ENCODE measurements around the gene RCC1.
A peak's percentile ranks its signal among the peaks of the same experiment; 100 is the strongest.
"Not testable (repeated sequence)": the region's sequence is repeated elsewhere in the genome, so short reads cannot be mapped to it uniquely, and the experiment has no call there.

Gene RCC1

DNA sequence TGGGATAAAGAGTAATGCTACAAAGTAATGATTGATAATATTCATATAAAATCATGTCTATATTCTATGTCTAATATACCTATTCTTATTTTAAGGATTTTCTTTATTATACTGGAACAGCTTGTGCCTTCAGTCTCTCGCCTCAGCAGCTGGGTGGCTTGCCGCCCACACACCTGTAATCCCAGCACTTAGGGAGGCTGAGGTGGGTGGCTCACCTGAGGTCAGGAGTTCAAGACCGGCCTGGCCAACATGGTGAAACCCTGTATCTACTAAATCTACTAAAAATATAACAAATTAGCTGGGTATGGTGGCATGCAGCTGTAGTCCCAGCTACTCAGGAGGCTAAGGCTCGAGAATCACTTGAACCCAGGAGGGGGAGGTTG lies 39.4 kb downstream of the RCC1 start:
- no peak for DNase-seq (ENCODE audit: low spot score)

DNA sequence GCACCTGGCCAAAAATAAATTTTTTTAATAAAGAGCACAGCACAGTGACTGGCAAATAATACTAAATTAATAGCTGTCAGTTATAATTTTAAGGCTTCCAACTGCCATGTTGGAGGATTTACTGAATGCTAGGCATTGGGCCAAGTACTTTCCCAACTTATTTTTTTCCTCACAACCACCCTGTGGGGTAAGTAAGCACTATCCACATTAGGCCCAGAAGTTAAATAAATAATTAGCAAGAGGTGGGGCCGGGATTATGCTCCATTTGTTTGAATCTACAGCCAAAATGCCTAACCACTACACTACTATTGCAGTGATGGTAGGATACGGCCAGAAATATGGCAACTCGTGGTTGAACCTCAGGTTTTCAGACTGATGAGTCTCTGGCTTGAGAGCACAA lies 42.5 kb downstream of the RCC1 start:
- DNase-seq (ENCODE audit: low spot score), result no peak

DNA sequence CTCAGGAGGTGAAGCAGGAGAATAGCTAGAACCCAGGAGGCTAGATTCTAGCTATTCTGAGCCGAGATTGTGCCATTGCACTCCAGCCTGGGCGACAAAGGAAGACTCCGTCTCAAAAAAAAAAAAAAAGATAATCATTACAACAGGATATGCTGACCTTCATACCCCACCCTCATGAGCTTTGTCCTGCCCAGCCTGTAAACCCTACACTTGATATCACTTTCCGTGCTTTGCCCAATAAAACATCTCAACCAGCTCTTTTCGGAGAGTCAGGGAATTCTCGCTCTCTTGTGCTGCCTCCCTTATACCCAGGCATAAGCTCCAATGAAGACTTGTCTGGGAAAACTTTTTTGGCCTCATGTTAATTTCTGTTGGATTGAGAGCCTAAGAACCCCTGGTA lies 45.5 kb downstream of the RCC1 start:
- DNase-seq (ENCODE audit: low spot score), result no peak

DNA sequence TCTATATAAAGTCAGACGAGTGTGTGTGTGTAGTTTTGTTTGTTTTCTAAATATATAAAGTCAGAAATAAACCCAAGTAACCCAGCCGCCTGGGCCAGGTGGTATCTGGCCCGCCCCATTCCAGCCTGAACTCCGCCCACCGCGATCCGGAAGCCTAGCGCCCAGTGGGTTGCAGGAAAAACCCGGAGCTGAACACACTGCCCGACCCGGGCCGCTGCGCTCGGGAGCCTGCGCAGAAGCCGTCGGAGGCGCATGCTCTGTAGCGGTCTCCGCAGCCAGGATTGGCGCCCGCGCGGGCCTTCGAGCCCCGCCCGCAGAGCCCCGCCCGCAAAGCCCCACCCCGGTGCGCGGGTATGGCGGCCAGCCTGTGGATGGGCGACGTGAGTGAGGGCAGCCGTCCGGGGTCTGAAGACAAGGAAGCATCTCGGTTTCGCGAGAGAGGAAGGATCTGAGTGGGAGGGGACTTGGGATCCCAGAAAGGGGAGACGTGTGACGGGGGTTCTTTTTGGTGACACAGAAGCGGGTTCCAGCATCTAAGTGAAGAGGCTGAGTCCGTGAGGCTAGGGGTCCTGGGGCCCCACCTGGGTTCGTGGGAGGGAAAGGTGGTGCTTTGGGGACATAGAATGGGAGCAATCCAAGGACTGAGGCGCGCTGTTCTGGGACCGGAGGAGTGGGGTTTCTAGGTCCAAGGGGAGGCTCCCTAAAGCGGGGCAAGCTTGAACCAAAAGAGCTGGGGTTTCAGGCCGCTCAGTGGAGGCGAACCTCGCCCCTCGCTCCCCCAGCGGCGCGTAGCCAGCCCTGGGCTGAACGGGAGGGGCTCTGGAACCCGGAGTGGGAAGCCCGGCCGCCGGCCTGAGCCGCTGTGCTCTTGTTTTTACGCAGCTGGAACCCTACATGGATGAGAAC lies 47.2 kb downstream of the RCC1 start, which contains the start of gene TRNAU1AP:
Gene TRNAU1AP (plus strand): TSS at position 328 of the 906 bp plus-strand sequence. CDS start 26 bp downstream, at position 354.
- DNase-seq (ENCODE audit: low spot score), result peak; percentile 97

DNA sequence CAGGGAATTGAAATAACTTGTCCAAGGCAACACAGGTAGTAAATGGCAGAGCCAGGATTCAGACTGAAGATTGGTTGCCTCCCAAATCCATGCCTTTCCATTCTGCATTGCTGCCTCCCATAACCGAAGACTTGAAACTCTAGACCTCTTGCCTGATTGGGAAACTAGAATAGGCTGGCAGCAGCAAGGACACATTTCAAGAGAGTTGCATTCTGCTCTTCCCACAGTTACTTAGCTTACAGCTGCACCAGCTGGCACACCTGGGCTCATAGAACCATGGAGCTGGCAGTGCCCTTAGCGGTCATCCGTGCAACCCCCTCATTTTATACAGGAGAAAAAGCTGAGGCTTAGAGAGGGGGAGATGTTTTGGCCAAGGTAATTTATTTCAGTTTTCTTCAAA lies 55.0 kb downstream of the RCC1 start:
- no peak for DNase-seq (ENCODE audit: low spot score)

DNA sequence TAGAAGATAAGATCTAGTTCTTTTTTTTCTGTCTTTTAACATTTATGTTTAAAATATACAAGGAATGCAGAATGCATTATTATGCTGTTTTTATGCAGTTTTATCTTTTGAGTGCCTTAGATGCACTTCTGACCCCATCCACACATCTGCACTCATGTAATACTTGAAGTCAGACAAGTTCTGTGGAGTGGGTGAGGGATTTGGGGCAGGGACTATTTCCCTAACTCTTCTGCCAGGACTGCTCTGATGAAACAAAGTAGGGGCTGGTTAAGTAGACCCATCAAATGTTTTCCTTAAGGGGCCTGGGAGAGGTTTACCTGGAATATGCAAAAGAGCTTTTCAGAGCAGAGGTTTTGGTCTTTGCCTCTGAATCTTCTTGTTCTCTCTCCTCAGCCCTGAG lies 58.5 kb downstream of the RCC1 start:
- no peak for DNase-seq (ENCODE audit: low spot score)

DNA sequence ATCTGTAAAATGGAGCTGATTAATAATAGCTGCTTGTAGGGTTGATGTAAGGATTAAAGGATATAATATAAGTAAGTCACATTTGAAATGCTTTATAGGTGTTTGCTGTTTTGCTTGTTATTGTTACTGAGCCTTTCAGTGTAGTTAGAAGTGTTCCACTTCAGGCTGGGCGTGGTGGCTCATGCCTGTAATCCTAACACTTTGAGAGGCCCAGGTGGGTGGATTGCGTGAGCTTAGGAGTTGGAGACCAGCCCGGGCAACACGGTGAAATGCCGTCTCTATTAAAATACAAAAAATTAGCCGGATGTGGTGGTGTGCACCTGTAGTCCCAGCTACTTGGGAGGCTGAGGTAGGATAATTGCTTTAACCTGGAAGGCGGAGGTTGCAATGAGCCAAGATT lies 59.2 kb downstream of the RCC1 start:
- no peak for DNase-seq (ENCODE audit: low spot score)

DNA sequence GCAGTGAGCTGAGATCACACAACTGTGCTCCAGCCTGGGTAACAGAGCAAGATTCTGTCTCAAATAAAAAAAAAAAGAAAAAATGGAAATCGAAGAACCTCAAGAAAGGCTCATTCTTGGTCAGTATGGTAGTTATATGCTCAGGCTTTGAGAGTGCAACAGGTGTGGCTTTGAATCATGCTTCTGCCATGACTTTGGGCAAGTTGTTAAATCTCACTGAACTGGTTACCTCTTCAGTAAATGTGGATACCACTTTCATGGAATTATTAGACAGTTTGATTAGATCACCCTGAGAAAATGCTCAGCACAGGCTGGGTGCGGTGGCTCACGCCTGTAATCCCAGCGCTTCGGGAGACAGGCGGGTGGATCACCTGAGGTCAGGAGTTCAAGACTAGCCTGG lies 59.9 kb downstream of the RCC1 start:
- no peak for DNase-seq (ENCODE audit: low spot score)

DNA sequence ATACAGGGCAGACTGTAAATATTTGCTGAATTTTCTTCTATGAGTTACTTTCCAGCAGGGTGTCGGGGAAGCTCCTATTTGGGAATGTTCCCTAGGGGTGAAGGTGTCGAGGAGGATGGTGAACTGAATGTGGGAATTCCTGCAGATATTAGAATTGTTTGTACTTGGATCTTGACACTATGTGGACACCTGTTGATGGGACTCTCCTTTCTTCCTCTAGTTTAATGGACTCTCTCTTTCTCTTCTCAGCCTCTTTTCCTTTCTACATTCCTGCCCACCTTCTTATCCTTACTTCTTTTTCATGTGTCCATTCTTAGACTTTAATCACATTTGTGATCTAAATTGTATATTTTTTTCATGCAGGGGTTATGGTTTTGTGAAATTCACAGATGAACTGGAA lies 61.1 kb downstream of the RCC1 start:
- no peak for DNase-seq (ENCODE audit: low spot score)

DNA sequence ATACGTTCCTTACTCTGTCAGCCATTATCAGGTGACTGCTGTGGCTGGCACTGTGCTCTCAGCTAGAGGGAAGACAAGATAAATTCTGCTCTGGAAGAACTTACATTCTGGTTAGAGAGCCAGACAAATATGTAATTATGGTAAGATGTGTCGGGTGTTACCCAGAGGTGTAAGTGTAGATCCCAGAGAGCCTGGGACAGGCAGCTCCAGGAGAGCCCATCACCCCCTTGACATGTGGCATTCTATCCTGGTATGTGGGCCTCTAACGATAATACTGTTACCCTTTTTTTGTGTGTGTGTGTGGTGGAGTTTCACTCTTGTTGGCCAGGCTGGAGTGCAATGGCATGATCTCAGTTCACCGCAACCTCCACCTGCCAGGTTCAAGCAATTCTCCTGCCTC lies 66.1 kb downstream of the RCC1 start:
- no peak for DNase-seq (ENCODE audit: low spot score)

DNA sequence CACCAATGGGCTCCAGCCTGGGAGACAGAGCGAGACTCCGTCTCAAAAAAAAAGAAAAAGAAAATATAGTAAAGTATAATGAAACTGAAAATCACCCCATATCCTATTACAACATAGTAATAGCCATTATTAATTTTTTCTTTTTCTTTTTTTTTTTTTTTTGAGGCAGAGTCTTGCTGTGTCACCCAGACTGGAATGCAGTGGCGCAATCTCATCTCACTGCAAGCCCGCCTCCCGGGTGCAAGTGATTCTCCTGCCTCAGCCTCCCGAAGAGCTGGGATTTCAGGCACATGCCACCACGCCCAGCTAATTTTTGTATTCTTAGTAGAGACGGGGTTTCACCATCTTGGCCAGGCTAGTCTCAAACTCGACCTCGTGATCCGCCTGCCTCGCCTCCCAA lies 67.0 kb downstream of the RCC1 start:
- not testable (repeated sequence) for DNase-seq (ENCODE audit: low spot score)

DNA sequence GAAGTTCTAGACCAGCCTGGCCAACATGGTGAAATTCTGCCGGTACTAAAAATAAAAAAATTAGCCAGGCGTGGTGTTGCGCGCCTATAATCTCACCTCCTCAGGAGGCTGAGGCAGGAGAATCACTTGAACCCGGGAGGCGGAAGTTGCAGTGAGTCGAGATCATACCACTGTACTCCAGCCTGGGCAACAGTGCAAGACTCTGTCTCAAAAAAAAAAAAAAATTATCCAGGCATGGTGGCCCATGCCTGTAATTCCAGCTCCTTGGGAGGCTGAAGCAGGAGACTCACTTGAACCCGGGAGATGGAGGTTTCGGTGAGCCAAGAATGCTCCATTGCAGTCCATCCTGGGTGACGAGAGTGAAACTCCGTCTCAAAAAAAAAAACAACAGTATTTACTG lies 67.7 kb downstream of the RCC1 start:
- DNase-seq (ENCODE audit: low spot score), result no peak

DNA sequence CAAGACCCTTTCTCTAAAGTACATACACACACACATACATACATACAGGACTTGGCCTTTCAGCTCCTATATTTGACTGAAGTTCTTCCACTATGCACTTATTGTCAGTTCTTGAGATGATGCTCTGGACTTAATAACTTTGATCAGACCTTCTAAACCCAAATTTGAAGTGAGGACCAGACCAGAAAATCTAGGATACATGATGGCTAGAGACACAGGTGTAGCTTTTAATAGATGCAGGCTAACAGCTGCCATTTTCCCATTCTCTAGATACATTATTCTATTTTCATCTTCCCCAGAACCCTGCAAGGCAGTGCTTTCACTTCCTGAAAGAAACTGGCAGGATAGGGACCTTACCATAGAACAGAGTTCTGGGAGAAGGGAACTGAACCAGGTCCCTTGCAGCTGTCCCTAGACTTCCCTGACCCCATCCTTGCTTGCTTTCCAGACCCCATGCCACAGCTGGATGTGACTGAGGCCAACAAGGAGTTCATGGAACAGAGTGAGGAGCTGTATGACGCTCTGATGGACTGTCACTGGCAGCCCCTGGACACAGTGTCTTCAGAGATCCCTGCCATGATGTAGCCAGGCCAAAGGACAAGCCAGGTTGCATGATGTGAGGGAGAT lies 71.3 kb downstream of the RCC1 start:
- DNase-seq (ENCODE audit: low spot score), result no peak

DNA sequence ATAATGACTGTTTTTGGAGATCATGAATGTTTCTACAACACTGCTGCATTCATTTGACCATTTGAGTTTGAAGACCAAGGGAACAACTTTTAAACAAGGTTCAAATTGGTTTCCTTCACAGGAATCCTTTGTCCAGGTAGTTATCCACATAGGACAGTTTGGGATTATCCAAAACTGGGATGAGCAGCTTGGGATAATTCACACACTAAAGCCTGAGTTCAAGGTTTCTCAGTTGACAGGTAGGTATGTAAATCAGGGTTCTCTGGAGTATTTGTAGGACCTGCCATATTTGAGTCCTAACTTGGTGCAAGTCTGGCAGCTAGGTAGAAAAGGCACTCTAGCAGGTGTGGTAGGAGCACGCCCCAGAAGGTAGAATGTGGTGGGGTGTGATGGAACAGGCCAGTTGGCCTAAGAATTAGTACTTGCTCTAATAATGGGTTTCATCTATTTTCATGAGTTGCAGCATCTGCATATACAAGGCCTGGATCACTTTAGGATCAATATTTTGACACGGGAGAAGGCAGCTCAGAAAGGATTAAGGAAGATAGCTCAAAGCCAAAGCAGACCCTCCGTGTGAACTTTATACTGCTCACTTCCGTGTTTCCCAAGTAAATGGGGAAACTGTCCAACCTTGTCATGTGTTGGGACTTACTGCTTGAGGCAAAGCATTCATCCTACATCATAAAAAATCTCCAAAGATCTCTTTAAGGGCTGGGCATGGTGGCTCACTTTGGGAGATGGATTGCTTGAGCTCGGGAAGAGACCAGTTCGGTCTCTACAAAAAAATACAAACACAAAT lies 72.1 kb downstream of the RCC1 start:
- DNase-seq (ENCODE audit: low spot score), result no peak

DNA sequence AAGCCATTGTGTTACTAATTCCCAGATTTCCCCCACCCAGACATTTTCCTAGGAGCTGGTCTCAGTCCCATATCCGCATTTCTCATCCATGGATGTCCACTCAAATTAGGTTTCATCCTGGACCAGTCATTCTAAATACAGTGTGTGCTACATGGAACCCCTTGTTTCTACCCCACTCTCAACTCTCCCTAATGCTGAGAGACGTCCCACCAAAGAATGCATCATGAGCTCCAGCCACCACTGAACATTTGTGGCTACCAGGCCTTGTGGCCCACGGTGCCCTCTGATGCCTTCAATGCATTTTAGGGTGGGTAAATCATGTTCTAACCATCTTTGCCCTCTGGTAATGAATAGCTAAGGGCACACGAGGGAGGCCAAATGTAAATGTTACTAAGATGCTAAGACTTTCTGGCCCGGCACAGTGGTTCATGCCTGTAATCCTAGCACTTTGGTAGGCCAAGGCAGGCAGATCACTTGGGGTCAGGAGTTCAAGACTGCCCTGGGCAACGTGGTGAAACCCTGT lies 72.9 kb downstream of the RCC1 start:
- no peak for DNase-seq (ENCODE audit: low spot score)

DNA sequence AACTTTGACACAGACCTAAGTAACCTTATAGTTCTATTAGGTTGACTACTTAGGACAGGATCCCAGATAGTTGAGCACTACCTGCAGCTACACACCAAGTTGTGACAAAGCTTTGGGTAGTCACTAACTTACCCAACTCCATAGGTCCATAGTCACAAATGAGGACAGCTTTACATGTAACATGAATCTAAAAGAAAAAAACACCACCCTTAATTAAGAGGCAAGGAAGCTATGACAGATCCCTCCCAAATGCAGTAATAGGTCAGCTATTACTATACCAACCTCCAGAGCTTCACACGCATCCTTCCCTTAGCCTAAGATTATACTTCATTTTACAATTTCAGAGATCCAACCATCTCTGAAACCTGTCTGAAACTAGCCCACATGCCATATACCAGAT lies 73.6 kb downstream of the RCC1 start:
- DNase-seq (ENCODE audit: low spot score), result no peak

DNA sequence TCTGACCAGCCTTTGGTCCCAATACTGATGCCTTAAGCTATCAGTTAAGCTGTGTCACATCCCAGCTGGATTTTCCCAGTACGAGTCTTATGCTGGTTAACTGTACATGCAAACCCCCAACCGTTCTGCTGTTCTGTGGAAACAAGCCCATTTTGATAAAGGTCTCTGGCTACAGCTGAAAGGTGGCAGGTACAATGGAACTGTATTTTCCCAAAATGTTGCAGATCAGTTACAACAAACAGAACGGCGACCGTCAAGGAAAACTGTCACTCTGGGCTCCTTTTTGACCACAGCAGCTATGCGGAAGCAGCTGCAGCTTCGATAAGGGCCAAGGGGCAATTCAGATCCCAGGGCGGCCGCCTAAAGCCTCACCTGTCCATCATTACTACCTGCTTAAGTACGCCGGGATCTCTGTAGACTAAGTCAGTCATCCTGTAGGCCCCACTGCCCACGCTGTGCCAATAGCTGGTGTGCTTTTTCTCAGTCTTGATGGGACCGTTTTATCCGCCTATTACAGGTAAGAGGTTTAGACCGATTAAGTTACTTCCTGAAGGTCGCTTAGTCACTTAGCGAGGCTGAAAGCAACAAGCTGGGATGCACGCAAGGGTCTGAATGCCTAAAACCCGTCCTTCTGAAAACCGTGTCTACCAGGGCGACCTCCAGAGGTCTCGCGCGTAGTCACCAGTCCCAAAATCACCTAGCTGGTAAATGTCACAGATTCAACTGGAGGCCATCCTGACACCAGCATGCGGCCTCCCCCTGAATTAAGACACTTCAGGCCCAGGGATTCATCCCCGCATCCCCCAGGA lies 75.1 kb downstream of the RCC1 start:
- DNase-seq (ENCODE audit: low spot score), result no peak

DNA sequence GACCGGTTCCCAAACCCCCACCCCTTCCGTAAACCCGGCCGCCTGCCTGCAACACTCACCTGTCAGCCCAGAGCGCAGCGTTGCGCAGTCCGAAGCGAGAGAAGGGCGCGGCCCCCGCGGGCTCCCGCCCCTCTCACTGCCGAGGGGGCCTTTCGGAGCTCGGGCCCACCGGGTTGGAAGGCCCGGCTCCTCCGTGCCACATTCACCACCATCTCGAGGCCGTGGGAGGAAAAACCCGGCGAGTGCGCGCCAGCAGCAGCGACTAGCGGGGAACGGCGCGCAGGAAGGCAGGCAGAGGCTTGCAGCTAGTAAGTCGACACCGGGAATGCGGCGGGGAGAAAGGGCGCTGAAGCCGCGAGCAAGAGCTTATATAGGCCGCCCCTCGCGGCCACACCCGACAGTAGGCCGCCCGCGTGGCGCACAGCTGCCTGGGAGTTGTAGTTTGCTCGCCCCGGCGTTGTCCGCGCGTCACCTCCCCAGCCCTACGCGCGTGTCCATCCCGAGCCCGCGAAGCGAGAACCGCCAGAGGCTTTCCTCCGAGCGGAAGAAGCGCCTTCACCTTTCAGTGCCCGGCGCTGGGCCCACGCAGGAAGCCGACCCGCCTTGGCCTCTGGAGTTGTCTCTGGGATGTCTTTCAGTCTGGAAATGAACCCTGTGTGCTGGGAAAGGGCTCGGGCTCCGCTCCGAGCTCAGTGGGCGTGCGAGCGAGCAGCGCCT lies 75.8 kb downstream of the RCC1 start:
- peak; percentile 98 for DNase-seq (ENCODE audit: low spot score)

DNA sequence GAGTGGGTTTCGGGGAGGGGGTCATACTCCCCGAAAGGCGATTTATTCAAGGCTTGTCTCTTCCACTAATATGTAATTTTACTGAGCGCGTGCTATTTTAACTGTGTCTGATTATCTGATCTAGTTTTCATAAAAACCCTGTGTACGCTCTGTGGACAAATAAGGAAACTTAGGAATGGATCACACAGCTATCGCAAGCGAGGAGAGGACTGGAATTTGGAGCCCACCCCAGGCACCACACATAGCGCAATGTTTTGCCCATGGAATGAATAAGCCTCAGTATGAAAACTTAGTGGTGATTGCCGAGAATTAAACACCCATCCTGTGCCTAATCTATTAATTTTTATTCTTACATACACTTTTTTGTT lies 76.4 kb downstream of the RCC1 start:
- DNase-seq (ENCODE audit: low spot score), result no peak

DNA sequence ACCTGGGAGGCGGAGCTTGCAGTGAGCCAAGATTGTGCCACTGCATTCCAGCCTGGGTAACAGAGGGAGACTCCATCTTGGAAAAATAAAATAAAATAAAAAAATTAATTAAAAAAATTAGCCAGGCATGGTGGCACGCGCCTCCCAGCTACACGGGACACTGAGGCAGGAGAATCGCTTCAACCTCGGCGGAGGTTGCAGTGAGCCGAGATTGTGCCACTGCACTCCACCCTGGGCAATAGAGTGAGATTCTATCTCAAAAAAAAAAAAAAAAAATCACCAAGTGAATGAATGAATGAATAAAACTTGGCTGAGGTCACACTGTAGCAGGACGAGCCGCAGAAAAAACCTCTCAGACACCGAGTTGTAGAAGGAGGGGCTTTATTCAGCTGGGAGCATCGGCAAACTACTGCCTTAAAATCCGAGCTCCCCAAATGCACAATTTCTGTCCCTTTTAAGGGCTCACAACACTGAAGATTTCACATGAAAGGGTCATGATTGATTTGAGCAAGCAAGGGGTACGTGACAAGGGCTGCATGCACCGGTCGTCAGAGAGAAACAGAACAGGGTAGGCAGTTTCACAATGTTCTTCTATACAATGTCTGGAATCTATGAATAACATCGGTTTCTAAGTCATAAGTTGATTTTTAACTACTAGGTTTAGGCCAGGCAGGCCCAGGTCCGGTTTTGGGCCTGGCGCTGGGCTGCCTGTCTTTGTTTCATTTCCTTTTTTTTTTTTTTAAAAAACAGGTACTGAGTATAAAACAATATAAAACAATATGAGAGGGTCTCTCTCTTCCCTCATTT lies 80.9 kb downstream of the RCC1 start:
- not testable (repeated sequence) for DNase-seq (ENCODE audit: low spot score)
